ENCODE results near the gene OR5B3.

The OR5B3 gene

DNA sequence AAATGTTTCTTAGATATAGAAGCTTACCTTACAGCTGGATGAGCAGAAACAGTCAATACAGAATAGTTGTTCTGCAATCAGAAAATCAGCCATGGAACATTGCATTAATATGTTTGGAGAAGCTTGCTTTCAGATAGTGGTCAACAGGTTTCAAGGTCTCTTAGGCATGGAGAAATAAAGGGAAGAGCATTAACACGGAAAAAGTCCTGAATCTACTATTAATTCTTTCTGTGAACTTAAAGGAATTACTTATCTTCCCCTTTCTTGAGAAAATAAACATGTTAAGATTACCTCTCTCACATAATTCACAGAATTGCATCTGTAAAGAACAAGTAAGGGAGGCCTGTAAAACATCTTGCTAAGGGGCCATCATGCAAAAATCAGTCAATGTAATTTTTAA is at the start of gene OR5B3:
TSS of gene OR5B3 (minus strand) at position 101 of the 400 bp plus-strand sequence. CDS start 3,465 bp downstream, outside the sequence.
- Histone ChIP-seq H3K4me1 (ENCODE audit: control insufficient read depth in 5 of 5, insufficient read depth in 5 of 5, low read length in 5 of 5) (no peaks in the 10 kb centered on the region), H3K4me3 (ENCODE audit: low read depth in 1 of 5, low read length in 5 of 5) (no peak within 1 kb of the TSS), H3K27ac (ENCODE audit: low read depth, low read length) (no peak within 1 kb of the TSS), H3K9ac (ENCODE audit: low read length in 5 of 5) (no peak within 1 kb of the TSS), H3K9me3 (ENCODE audit: control insufficient read depth in 5 of 5, low read length in 5 of 5) (peaks cover 6 to 26% (median 21%) of the 10 kb centered on the region in 5 donors), H3K27me3 (ENCODE audit: control insufficient read depth in 5 of 5, insufficient read depth in 4 of 5, low read length in 5 of 5) (no peaks in the 10 kb centered on the region), H3K36me3 (ENCODE audit: control insufficient read depth in 5 of 5, insufficient read depth in 5 of 5, low read length in 5 of 5) (no peaks in the 10 kb centered on the region)

DNA sequence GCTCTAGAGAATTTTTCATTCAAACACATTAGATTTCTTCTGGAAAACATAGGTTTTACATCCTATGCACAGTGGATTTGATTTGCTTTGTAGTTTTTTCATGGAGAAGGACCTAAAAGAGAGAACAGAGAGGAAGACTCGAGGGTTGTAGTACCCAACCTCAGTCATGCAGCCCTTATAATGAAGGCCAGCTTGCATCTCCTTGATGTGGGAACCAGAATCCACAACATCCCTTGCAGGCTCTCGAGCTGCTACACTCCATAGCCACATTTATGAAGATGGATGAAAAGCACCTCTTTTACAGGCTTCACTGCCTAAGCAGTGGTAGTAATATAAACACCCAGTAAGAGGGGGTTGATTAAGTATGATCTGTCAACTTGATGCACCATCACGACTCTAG is 44.9 kb upstream of the OR5B3 start:
- H3K4me3 ChIP-seq (ENCODE audit: low read depth in 1 of 5, low read length in 5 of 5): no peak overlapping the region
- no peaks in the 10 kb centered on the region for H3K27me3 ChIP-seq (ENCODE audit: control insufficient read depth in 5 of 5, insufficient read depth in 4 of 5, low read length in 5 of 5)
- no peak overlapping the region for H3K27ac ChIP-seq (ENCODE audit: low read depth, low read length)
- H3K9ac ChIP-seq (ENCODE audit: low read length in 5 of 5): no peak overlapping the region
- H3K4me1 ChIP-seq (ENCODE audit: control insufficient read depth in 5 of 5, insufficient read depth in 5 of 5, low read length in 5 of 5): no peaks in the 10 kb centered on the region
- peaks cover 0 to 10% (median under 1%) of the 10 kb centered on the region in 5 donors for H3K9me3 ChIP-seq (ENCODE audit: control insufficient read depth in 5 of 5, low read length in 5 of 5)
- H3K36me3 ChIP-seq (ENCODE audit: control insufficient read depth in 5 of 5, insufficient read depth in 5 of 5, low read length in 5 of 5): no peaks in the 10 kb centered on the region

DNA sequence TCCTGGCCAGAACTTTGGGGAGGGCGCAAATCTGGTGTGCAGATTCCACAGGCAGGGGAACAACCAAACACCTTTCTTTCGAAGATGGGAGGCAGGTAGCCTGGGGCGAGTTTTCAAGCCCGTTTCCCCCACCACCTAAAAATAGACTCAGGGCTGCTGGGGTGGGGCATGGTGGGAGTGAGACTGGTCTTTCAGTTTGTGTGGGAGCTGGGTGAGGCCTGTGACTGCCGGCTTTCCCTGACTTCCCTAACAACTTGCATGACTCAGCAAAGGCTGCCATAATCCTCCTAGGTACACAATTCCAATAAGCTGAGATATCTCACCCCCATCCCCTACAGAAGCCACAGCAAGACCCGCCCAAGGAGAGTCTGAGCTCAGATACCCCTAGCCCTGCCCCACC is 39.6 kb upstream of the OR5B3 start:
- Histone ChIP-seq H3K9me3 (ENCODE audit: control insufficient read depth in 5 of 5, low read length in 5 of 5) (peaks cover 7 to 35% (median 27%) of the 10 kb centered on the region in 5 donors), H3K9ac (ENCODE audit: low read length in 5 of 5) (no peak overlapping the region), H3K36me3 (ENCODE audit: control insufficient read depth in 5 of 5, insufficient read depth in 5 of 5, low read length in 5 of 5) (no peaks in the 10 kb centered on the region), H3K27ac (ENCODE audit: low read depth, low read length) (no peak overlapping the region), H3K27me3 (ENCODE audit: control insufficient read depth in 5 of 5, insufficient read depth in 4 of 5, low read length in 5 of 5) (no peaks in the 10 kb centered on the region), H3K4me3 (ENCODE audit: low read depth in 1 of 5, low read length in 5 of 5) (no peak overlapping the region), H3K4me1 (ENCODE audit: control insufficient read depth in 5 of 5, insufficient read depth in 5 of 5, low read length in 5 of 5) (no peaks in the 10 kb centered on the region)

DNA sequence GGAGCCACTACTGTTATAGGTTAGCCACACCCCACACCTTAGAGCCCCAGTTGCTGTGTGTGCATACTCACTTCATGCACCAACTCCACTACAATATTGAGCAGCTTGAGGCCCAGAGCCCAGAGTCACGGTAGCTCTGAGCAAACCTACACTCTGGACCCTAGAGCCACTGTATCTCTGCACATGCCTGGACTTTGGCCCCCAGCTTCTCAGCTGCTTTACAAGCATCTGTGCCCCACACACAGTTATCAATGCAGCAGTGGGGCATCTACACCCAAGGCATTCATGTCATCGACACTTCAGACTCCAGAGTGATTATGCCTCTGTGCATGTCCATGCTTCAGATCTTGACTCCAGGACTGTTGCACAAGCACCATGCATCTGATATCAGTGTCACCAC is 37.6 kb upstream of the OR5B3 start:
- Histone ChIP-seq H3K9me3 (ENCODE audit: control insufficient read depth in 5 of 5, low read length in 5 of 5) (peaks cover 7 to 35% (median 27%) of the 10 kb centered on the region in 5 donors), H3K9ac (ENCODE audit: low read length in 5 of 5) (no peak overlapping the region)

DNA sequence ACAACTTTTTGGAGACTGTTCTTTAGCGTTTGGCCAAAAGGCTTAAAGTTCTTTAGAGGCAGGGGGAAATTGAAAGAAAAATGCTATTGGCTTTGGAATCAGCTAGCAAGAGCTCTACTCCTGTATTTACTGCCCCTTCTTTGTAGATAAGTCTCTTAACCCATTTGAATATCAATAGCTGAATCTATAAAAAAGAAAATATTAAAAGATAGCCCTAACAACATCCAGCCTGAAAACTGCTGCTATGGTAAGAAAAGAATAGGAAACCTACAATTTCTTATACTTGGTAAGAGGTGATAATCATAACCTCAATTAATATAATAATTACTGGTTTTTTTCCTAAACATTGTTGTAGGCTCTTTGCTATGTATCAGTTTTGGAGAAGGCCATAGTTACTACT is 35.5 kb upstream of the OR5B3 start, which contains the start of gene OR5B12:
TSS of gene OR5B12 (minus strand) at position 101 of the 400 bp plus-strand sequence. CDS start 2,085 bp downstream, outside the sequence.
- Histone ChIP-seq H3K9me3 (ENCODE audit: control insufficient read depth in 5 of 5, low read length in 5 of 5) (peaks cover 7 to 36% (median 28%) of the 10 kb centered on the region in 5 donors), H3K36me3 (ENCODE audit: control insufficient read depth in 5 of 5, insufficient read depth in 5 of 5, low read length in 5 of 5) (no peaks in the 10 kb centered on the region), H3K4me3 (ENCODE audit: low read depth in 1 of 5, low read length in 5 of 5) (no peak within 1 kb of the TSS), H3K4me1 (ENCODE audit: control insufficient read depth in 5 of 5, insufficient read depth in 5 of 5, low read length in 5 of 5) (no peaks in the 10 kb centered on the region), H3K27ac (ENCODE audit: low read depth, low read length) (no peak within 1 kb of the TSS), H3K27me3 (ENCODE audit: control insufficient read depth in 5 of 5, insufficient read depth in 4 of 5, low read length in 5 of 5) (no peaks in the 10 kb centered on the region), H3K9ac (ENCODE audit: low read length in 5 of 5) (no peak within 1 kb of the TSS)

More for the DNA sequence above, 37.6 kb upstream of the OR5B3 start:
- Histone ChIP-seq H3K4me1 (ENCODE audit: control insufficient read depth in 5 of 5, insufficient read depth in 5 of 5, low read length in 5 of 5) (no peaks in the 10 kb centered on the region), H3K27me3 (ENCODE audit: control insufficient read depth in 5 of 5, insufficient read depth in 4 of 5, low read length in 5 of 5) (no peaks in the 10 kb centered on the region), H3K27ac (ENCODE audit: low read depth, low read length) (no peak overlapping the region), H3K36me3 (ENCODE audit: control insufficient read depth in 5 of 5, insufficient read depth in 5 of 5, low read length in 5 of 5) (no peaks in the 10 kb centered on the region), H3K4me3 (ENCODE audit: low read depth in 1 of 5, low read length in 5 of 5) (peak overlapping the region in 2 of 5 donors; percentile 4 to 32)

DNA sequence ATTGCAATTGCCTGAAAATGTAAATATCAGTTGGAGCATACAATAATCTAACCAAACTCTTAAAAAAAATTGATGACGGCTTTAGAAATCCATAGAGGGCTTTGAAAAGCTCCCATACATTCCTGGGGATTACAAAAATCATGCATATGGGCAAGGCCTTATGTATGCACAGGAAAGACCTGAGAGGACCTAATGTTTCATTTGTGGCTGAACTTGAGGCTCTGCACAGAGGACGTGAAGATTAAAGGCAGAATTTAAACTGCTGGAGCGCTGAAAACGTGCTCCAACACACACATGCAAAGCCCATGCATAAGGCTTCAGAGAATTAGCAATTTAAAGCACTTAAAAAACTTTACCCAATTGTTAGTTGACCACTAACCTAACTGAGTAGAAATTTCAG is 31.8 kb upstream of the OR5B3 start:
- Histone ChIP-seq H3K27ac (ENCODE audit: low read depth, low read length) (no peak overlapping the region), H3K9ac (ENCODE audit: low read length in 5 of 5) (no peak overlapping the region), H3K4me3 (ENCODE audit: low read depth in 1 of 5, low read length in 5 of 5) (no peak overlapping the region), H3K4me1 (ENCODE audit: control insufficient read depth in 5 of 5, insufficient read depth in 5 of 5, low read length in 5 of 5) (no peaks in the 10 kb centered on the region), H3K36me3 (ENCODE audit: control insufficient read depth in 5 of 5, insufficient read depth in 5 of 5, low read length in 5 of 5) (no peaks in the 10 kb centered on the region), H3K9me3 (ENCODE audit: control insufficient read depth in 5 of 5, low read length in 5 of 5) (peaks cover 0 to 9% (median 7%) of the 10 kb centered on the region in 5 donors), H3K27me3 (ENCODE audit: control insufficient read depth in 5 of 5, insufficient read depth in 4 of 5, low read length in 5 of 5) (no peaks in the 10 kb centered on the region)

DNA sequence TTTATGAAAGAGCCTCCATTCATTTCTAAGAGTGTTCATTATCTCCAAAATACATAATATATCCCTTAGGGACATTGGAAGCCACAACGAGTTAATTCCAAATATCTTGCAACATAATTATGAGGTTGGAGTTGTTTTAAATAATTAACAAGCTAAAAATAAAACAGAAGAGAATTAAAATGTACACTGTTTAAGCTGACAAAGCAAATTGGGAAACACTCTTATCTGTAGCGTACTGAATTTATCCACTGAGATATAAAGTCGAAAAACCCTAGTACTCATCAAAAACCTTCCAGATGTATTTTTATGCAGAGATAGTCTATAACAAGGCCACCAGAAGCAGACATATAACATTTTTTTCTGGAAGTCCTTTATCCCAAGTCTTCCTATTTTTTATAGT is 27.5 kb upstream of the OR5B3 start:
- Histone ChIP-seq H3K27ac (ENCODE audit: low read depth, low read length) (no peak overlapping the region), H3K9ac (ENCODE audit: low read length in 5 of 5) (no peak overlapping the region), H3K36me3 (ENCODE audit: control insufficient read depth in 5 of 5, insufficient read depth in 5 of 5, low read length in 5 of 5) (no peaks in the 10 kb centered on the region), H3K9me3 (ENCODE audit: control insufficient read depth in 5 of 5, low read length in 5 of 5) (peaks cover 0 to 8% (median 6%) of the 10 kb centered on the region in 5 donors), H3K4me1 (ENCODE audit: control insufficient read depth in 5 of 5, insufficient read depth in 5 of 5, low read length in 5 of 5) (no peaks in the 10 kb centered on the region), H3K27me3 (ENCODE audit: control insufficient read depth in 5 of 5, insufficient read depth in 4 of 5, low read length in 5 of 5) (no peaks in the 10 kb centered on the region), H3K4me3 (ENCODE audit: low read depth in 1 of 5, low read length in 5 of 5) (no peak overlapping the region)

DNA sequence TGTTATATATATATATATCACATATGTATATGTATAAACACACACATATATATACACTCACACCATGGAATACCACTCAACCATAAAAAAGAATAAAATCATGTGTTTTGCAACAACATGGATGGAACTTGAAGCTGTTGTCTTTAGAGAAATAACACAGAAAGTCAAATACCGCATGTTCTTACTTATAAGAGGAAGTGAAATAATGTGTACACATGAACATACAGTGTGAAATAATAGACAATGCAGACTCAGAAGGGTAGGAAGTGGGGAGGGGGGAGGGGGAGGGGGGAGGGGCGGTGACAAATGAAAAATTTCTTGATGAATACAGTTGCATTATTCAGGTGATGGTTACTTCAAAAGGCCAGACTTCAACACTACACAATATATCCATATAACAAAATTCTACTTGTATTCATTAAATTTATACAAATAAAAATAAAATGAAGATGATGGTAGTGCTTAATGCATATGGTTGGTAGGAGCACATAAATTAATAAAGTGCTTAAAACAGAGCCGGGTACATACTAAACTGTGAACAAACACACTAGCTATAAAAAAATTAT is 27.0 kb upstream of the OR5B3 start:
- H3K4me1 ChIP-seq (ENCODE audit: control insufficient read depth in 5 of 5, insufficient read depth in 5 of 5, low read length in 5 of 5): no peaks in the 10 kb centered on the region
- no peaks in the 10 kb centered on the region for H3K36me3 ChIP-seq (ENCODE audit: control insufficient read depth in 5 of 5, insufficient read depth in 5 of 5, low read length in 5 of 5)
- H3K27me3 ChIP-seq (ENCODE audit: control insufficient read depth in 5 of 5, insufficient read depth in 4 of 5, low read length in 5 of 5): no peaks in the 10 kb centered on the region
- H3K27ac ChIP-seq (ENCODE audit: low read depth, low read length): no peak overlapping the region
- H3K4me3 ChIP-seq (ENCODE audit: low read depth in 1 of 5, low read length in 5 of 5): no peak overlapping the region
- H3K9ac ChIP-seq (ENCODE audit: low read length in 5 of 5): no peak overlapping the region
- H3K9me3 ChIP-seq (ENCODE audit: control insufficient read depth in 5 of 5, low read length in 5 of 5): peaks cover 2 to 10% (median 4%) of the 10 kb centered on the region in 5 donors

DNA sequence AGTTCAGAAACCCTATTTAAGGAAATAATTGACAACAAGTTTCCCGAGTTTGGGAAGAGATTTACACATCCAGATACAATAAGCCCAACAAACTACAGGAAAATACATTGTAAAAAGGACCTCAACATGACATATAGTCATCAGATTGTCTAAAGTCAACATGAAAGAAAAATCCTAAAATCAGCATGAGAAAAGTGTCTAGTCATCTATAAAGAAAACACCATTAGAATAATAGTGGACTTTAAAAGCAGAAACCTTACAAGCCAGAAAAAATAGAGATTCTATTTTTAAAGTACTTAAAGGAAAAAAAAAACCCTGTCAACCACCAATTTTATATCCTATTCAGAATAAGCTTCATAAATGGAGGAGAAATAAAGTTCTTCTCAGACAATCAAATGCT is 22.6 kb upstream of the OR5B3 start:
- Histone ChIP-seq H3K9ac (ENCODE audit: low read length in 5 of 5) (no peak overlapping the region), H3K36me3 (ENCODE audit: control insufficient read depth in 5 of 5, insufficient read depth in 5 of 5, low read length in 5 of 5) (no peaks in the 10 kb centered on the region), H3K9me3 (ENCODE audit: control insufficient read depth in 5 of 5, low read length in 5 of 5) (peaks cover 2 to 8% (median 5%) of the 10 kb centered on the region in 5 donors), H3K4me1 (ENCODE audit: control insufficient read depth in 5 of 5, insufficient read depth in 5 of 5, low read length in 5 of 5) (no peaks in the 10 kb centered on the region), H3K27ac (ENCODE audit: low read depth, low read length) (no peak overlapping the region), H3K27me3 (ENCODE audit: control insufficient read depth in 5 of 5, insufficient read depth in 4 of 5, low read length in 5 of 5) (peaks cover 0 to 3% (median 0%) of the 10 kb centered on the region in 5 donors), H3K4me3 (ENCODE audit: low read depth in 1 of 5, low read length in 5 of 5) (no peak overlapping the region)

DNA sequence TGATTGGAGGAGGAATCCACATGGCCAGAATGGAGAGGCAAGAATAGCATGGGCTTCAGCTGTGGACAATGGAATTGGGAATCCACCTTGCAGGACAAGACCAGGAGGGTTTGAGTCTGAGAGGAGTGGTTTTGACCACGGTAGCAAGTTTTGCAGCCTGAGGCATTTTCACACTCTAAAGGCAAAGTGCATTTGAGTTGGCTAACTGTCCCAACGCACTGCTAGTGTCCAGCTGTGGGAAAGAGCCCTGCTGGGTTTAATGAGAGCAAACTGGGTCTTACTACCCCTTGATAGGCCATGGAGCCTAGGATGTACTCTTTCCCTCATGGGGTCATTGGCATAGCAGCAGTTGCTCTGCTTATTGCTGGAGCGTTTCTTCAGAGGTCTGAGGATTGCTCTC is 21.3 kb upstream of the OR5B3 start, which contains the start of gene OR5B2:
TSS of gene OR5B2 (minus strand) at position 101 of the 400 bp plus-strand sequence. CDS start 4,860 bp downstream, outside the sequence.
- no peaks in the 10 kb centered on the region for H3K36me3 ChIP-seq (ENCODE audit: control insufficient read depth in 5 of 5, insufficient read depth in 5 of 5, low read length in 5 of 5)
- peaks cover 2 to 8% (median 5%) of the 10 kb centered on the region in 5 donors for H3K9me3 ChIP-seq (ENCODE audit: control insufficient read depth in 5 of 5, low read length in 5 of 5)
- no peak within 1 kb of the TSS for H3K9ac ChIP-seq (ENCODE audit: low read length in 5 of 5)
- H3K4me1 ChIP-seq (ENCODE audit: control insufficient read depth in 5 of 5, insufficient read depth in 5 of 5, low read length in 5 of 5): no peaks in the 10 kb centered on the region
- no peak within 1 kb of the TSS for H3K4me3 ChIP-seq (ENCODE audit: low read depth in 1 of 5, low read length in 5 of 5)
- H3K27me3 ChIP-seq (ENCODE audit: control insufficient read depth in 5 of 5, insufficient read depth in 4 of 5, low read length in 5 of 5): peaks cover 0 to 3% (median 0%) of the 10 kb centered on the region in 5 donors
- H3K27ac ChIP-seq (ENCODE audit: low read depth, low read length): no peak within 1 kb of the TSS

All from subcutaneous abdominal adipose tissue (tissue), 5 donors.